NCI-H1417 treated with DMSO at 0.1 percent for 48 hours (cell line): ENCODE data around the gene MTREX.
A peak's percentile ranks its signal among the peaks of the same experiment; 100 is the strongest.
"Not testable (repeated sequence)": the region's sequence is repeated elsewhere in the genome, so short reads cannot be mapped to it uniquely, and the experiment has no call there.

Source experiments
- DNase-seq: peaks from one replicate; lab custom pipeline; 2025; lab: John Stamatoyannopoulos, UW

Gene MTREX

GRCh38 chr5:55307383-55308253 lies at the start of gene MTREX, which contains the start of gene DHX29:
TSS of gene MTREX (plus strand) at chr5:55307989. CDS start at chr5:55308014, 25 bp downstream.
TSS of gene DHX29 (minus strand) at chr5:55307694. CDS start at chr5:55307573, 121 bp downstream.
- DNase-seq: peak; percentile 60

- DNase-seq: no peak
These were observed 49.5 kb upstream of the MTREX start for GRCh38 chr5:55258339-55258738.

GRCh38 chr5:55276771-55277170 lies 31.0 kb upstream of the MTREX start:
- no peak for DNase-seq

- no peak for DNase-seq
These were observed 29.0 kb upstream of the MTREX start for GRCh38 chr5:55278778-55279177.

- no peak for DNase-seq
These were observed 21.3 kb upstream of the MTREX start for GRCh38 chr5:55286411-55286933.

GRCh38 chr5:55289808-55290207 lies 18.0 kb upstream of the MTREX start:
- DNase-seq: no peak

GRCh38 chr5:55290991-55291390 lies 16.8 kb upstream of the MTREX start:
- DNase-seq: no peak

- no peak for DNase-seq
These were observed 12.9 kb upstream of the MTREX start for GRCh38 chr5:55294935-55295334.

- DNase-seq: no peak
These were observed 6.9 kb upstream of the MTREX start for GRCh38 chr5:55300890-55301289.

- DNase-seq: no peak
These were observed 4.5 kb upstream of the MTREX start for GRCh38 chr5:55303238-55303690.

GRCh38 chr5:55304584-55304983 lies 3.2 kb upstream of the MTREX start:
- DNase-seq: no peak

- no peak for DNase-seq
These were observed 2.4 kb upstream of the MTREX start for GRCh38 chr5:55305345-55305744.

GRCh38 chr5:55306641-55307382 lies 977 bp upstream of the MTREX start:
- no peak for DNase-seq

- DNase-seq: no peak
These were observed 556 bp downstream of the MTREX start for GRCh38 chr5:55308254-55308836.

- DNase-seq: no peak
These were observed 6.3 kb downstream of the MTREX start for GRCh38 chr5:55313870-55314617.

GRCh38 chr5:55316289-55316688 lies 8.5 kb downstream of the MTREX start:
- DNase-seq: no peak

- DNase-seq: no peak
These were observed 9.0 kb downstream of the MTREX start for GRCh38 chr5:55316837-55317236.

GRCh38 chr5:55318237-55318636 lies 10.4 kb downstream of the MTREX start:
- DNase-seq: not testable (repeated sequence)

GRCh38 chr5:55319491-55319890 lies 11.7 kb downstream of the MTREX start:
- DNase-seq: no peak

GRCh38 chr5:55320571-55320970 lies 12.8 kb downstream of the MTREX start:
- DNase-seq: no peak

GRCh38 chr5:55324006-55324405 lies 16.2 kb downstream of the MTREX start:
- DNase-seq: no peak
